Fibroblast of skin of right quadriceps (primary cell): ENCODE data around the gene ATR.

ENCODE experiments used
- DNase-seq: peaks from one replicate; pipeline ENCODE4 v3.0.0-alpha.2; 2013

ATR gene

DNA sequence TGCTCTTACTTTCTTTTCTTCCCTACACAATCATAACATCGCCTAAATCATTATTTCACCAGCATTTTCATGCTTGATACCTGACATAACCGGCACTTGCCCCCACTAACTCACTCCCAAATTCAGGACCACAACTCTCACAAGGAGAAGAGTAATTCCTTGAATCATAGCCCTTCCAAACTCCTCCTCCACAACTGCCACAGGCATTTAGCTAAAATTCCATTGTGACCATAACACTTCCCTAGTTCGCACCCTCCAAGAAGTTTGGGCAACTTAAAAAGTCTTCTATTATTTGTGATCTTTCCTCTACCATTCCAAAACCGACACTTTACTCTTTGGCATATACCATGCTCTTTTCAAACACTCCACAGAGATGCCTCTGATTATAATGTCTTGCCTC is 71.3 kb downstream of the ATR start:
- peak; percentile 23 for DNase-seq

GRCh38 chr3:142502187-142502985 is 76.1 kb downstream of the ATR start:
- no peak for DNase-seq

- peak; percentile 88 for DNase-seq
Observed at GRCh38 chr3:142501004-142501926, 77.3 kb downstream of the ATR start.

- no peak for DNase-seq
Observed at GRCh38 chr3:142500211-142500610, 78.3 kb downstream of the ATR start.

- no peak for DNase-seq
Observed at GRCh38 chr3:142498397-142499180, 79.9 kb downstream of the ATR start.

- no peak for DNase-seq
Observed at GRCh38 chr3:142497729-142498128, 80.8 kb downstream of the ATR start.

- no peak for DNase-seq
Observed at GRCh38 chr3:142495103-142495502, 83.4 kb downstream of the ATR start.

DNA sequence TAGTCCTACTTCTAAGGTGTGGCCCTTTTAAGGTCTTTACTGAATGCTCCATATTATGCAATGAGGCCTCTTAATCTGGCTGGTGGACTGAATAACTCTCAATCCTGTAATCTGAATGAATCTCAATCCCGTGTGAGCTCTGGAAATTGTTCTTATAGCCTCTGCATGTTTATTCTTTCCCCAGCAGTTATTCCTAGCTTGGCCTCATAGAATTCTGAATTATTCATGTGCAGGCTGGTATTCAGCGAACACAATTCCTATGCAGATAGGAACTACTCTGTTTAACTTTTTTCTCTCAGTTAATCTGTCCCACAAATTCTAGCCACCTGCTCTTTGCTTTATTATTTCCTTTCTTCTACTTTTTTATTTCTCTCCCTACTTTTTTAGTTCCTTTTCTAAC is 86.3 kb downstream of the ATR start:
- DNase-seq: no peak

DNA sequence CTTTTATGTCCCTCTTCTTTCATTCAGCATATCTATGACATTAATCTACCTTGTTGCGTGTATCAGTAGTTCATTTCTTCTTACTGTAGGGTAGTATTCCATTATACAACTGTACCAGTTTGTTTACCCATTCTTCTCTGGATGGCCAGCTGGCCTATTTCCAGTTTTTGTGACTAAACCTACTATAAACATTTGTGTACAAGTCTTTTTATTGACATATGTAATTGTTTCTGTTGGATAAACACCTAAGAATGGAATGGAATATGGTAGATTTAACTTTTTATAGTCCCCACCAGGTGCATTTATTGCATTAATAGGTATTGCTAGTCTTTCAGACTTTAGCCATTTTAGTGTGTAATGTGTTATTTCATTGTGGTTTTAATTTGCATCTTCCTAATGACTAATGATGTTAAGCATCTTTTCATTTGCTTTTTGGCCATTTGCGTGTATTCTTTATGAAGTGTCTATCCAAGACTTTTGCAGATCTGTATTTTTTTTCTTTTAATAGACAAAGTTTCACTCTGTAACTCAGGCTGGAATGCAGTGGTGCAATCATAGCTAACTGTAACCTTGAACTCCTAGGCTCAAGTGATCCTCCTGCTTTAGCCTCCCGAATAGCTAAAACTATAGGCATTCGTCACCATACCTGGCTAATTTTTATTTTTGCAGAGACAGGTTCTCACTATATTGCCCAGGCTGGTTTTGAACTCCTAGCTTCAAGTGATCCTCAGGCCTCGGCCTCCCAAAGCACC is 88.8 kb downstream of the ATR start:
- DNase-seq: no peak

GRCh38 chr3:142484912-142485435 is 93.6 kb downstream of the ATR start:
- DNase-seq: no peak

GRCh38 chr3:142481196-142481595 is 97.3 kb downstream of the ATR start:
- no peak for DNase-seq

GRCh38 chr3:142470826-142471225 is 107.7 kb downstream of the ATR start:
- DNase-seq: no peak

DNA sequence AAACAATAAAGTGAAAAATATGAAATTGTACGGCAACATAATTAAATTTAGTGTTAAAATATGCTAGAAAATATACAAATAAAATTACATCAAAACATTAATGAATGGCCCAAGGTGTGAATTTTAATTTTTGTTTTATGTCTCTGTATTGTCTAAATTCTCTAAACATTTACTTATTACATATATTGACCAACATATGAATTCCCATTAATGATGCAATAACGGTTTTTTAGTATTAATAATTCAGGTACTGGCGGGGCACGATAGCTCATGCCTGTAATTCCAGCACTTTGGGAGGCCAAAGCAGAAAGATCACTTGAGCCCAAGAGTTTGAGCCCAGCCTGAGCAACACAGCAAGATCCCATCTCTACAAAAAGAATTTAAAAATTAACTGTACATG is 110.1 kb downstream of the ATR start:
- no peak for DNase-seq

- no peak for DNase-seq
Observed at GRCh38 chr3:142467768-142468167, 110.8 kb downstream of the ATR start.

DNA sequence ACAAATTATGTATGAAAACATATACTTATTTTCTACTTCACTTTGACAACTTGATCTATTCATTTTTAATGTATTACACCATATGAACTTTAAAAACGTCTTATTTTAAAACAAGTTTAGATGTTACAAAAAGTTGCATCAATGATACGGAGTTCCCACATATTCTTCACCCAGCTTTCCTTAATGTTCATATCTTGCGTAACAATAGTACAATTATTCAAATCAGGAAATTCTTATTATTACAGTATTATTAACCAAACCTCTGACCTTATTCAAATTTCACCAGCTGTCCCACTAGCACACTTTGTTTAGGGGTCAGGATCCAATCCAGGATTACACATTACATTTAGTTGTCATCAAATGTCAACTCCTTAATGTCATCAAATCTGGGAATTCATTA is 117.8 kb downstream of the ATR start:
- no peak for DNase-seq

DNA sequence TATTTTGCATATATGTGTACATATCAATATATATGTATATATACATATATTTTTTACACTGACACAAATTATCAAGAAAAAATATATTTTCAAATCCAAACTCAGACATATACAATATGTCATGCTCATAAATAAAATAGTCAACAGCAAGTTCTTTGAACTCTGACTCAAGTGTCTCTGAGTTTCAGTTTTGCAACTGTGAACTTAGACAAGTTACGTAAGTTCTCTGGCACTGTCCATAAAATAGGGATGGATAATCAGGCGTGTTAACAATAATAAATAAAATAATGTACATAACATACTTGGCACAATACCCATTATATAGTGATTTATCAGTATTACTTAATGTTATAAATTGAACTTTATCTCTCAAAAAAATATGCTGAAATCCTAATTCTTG is 118.6 kb downstream of the ATR start:
- no peak for DNase-seq

DNA sequence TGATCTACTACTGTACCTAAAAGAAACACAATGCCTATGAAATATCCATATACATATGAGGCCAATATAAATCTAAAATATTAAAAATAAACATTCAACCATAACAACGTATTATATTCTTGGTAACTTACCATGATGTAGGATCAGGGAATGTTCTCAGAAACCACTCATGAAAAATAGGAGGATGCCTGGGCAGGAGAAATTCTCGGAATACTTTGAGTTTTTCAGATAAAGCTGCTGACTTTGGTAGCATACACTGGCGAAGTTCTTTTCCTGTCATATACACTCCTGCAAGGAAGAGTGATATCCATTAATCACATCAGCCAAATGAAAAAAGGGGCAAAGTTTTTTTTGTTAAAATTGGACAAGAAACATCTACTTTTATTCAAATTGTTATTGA is 119.4 kb downstream of the ATR start:
- DNase-seq: no peak

GRCh38 chr3:142450881-142451280 is 127.7 kb downstream of the ATR start:
- DNase-seq: no peak

DNA sequence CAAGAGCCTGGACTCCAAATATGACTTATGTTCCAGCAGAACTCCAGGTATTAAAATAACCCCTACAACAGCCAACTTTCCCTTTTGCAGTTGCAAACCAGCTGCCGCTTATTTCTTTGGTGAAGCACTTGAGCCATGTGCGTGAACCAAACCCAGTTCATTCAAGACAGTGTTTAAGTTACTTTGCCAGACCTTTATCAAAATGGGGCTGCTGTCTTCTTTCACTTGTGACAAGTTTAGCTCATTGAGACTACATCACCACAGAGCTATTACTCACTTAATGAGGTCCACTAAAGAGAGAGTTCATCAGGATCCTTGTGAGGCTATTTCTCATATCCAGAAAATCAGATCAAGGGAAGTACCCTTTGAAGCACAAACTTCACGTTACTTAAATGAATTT is 128.3 kb downstream of the ATR start:
- DNase-seq: no peak

DNA sequence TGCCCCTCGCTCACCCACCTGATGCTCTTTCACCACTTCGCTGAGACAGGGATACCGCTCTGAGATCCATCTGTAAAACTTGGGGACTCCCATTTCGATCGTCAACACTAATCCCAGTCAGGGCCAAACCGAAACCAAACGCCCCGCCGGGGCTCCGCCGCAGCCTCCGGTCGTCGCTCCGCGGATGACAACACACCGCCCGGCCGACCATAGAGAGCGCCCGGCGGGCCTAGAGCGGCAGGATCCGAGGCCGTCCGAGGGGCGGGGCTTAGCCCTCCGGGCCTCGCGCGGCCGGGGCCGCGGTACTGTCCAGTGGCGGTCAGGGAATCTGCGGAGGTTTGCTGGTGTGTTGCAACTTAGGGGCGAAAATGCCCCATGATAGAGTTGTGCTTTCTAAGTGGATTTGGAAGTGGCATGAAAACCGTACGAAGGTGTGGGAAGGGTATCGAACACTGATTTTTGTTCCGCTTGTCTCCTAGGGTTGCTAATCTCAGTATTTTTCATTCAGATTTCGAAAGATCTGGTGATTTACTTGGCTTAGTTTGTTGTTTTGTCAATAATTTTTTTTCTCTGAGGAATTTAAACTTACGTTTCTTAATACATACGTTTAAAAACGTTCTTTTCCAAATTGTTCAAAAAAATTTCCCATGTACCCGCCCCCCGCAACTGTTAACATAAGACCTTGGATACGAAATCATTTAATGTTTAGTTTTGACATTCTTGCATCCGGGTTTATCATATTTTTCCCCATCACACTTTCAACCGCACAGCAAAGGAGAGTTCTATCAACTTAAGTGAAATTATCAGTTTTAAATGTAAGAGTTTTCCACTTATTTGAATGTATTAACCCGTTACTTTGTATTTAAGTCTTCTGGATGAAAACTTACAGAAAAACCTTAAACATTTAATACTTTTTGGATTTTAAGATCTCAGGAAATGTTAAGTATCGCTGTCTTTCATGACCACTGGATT is 130.4 kb downstream of the ATR start, which contains the start of gene XRN1:
TSS of gene XRN1 (minus strand) at position 186 of the 972 bp plus-strand sequence. CDS start at position 93, 93 bp downstream.
- peak; percentile 92 for DNase-seq
